GM19438 (cell line): ENCODE results near the gene FGFR2.
"Not testable (repeated sequence)": the region's sequence is repeated elsewhere in the genome, so short reads cannot be mapped to it uniquely, and the experiment has no call there.

Experiments
- ATAC-seq: cut with Tn5 transposase; IDR thresholded peaks from one replicate; pipeline ENCODE4 v1.9.1; 2021; ENCODE audit warnings: low read depth; ENCODE audit not compliant: unreplicated experiment

FGFR2 gene

DNA sequence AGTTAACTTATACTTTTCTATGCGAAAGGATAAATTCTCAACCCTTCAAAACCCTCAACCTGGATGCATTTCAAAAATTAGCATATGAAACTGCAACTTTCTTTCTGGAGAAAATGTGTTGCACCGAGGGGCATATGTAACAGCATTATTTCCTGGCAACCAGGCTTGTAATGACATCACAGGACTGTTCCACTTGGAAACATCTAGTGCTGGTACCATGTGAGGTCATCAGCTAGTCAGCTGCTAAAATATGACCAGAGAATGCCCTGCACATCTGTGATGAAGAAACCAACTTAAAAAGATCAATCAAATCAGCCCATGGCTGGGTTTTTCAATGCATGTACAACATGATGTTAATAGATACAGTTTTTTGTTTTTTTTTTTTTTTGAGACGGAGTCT lies 40.0 kb downstream of the FGFR2 start:
- ATAC-seq: no peak

DNA sequence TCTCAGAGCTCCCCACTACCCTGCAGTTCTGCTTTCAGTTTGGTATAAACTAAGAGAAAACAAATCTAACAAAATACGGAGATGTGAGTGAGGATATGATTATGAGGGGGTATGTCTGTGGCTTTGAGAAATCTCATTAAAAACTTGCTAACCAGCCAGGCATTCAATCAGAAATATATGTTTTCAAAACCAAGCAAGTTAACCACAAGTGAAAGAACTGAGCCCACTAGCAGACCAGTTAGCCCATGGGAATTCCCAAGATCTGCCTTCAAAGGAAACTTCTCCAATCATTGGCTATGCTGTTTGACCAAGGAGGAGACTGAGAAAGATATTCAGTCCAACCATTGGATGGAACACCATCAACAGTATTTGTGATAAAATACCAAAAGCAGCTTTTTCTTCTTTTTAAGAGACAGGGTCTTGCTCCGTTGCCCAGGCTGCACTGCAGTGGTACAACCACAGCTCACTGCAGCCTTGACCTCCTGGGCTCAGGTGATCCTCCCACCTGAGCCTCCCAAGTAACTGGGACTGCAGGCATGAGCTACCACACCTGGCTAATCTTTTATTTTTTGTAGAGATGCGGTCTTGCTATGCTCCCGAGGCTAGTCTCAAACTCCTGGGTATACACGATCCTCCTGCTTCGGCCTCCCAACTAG lies 41.2 kb downstream of the FGFR2 start:
- ATAC-seq: no peak

GRCh38 chr10:121556455-121556854 lies 41.8 kb downstream of the FGFR2 start:
- ATAC-seq: no peak

- ATAC-seq: not testable (repeated sequence)
Measured at GRCh38 chr10:121554916-121555315, 43.3 kb downstream of the FGFR2 start.

- ATAC-seq: no peak
Measured at GRCh38 chr10:121553511-121554264, 44.6 kb downstream of the FGFR2 start.

DNA sequence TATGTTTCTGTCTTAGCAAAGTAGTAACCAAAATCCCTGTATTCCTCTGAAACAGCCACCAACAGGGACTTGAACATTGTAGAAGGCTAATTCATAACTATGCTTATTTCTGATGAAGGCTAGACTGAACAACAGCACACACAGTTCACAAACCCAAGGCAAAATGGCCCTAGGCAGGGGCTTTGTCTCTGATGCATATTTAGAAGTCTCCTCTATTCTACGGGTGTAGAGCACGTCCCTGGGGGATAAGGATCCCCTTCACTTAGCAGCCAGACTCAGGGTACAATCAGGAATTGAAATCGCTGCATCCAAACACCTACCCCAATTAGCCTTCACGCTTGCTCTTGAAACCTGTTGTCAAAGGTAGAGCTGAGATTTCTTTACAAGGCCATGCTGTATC lies 45.5 kb downstream of the FGFR2 start:
- no peak for ATAC-seq

DNA sequence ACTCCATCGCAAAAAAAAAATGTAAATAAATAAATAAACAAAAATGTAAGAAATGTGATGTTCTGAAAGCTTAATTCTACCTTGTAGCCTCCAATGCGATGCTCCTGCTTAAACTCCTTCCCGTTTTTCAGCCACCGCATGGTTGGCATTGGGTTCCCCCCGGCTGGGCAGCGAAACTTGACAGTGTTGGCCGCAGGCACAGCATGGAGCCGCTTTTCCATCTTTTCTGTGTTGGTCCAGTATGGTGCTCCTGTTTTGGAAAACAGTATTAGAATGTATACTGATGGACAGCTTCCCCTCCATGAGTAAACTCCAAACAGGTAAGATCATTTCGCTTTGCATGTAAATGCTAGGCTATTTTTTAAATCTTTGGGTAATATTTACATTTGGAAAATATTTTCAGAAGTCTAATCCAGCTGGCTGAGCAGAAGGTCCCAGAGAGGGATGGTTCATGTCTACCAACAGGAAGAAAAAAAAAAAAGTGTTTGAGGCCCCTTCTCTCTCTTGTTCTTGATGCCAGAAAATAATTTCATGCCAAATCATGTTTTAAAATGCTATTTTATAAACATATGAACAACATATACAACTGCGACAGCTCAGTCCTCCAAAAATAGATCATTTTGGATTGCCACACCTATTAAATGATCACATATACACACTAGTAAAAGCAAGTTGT lies 46.9 kb downstream of the FGFR2 start:
- ATAC-seq: no peak

DNA sequence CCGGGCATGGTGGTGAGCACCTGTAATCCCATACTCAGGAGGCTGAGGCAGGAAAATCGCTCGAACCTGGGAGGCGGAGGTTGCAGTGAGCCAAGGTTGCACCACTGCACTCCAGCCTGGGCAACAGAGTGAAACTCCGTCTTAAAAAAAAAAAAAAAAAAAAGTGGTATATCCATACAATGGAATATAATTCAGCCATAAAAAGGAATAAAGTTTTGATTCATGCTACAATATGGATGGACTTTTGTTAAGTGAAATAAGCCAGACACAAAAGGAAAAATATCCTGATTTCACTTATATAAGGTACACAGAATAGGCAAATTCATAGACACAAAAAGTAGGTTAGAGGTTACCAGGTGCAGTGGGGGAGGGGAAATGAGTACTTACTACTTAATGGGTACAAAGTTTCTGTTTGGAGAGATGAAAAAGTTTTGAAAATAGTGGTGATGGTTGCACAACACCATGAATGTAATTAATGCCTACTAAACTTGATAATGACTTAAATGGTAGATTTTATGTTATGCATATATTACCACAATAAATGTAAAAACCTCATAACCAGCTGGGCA lies 53.9 kb downstream of the FGFR2 start:
- no peak for ATAC-seq

DNA sequence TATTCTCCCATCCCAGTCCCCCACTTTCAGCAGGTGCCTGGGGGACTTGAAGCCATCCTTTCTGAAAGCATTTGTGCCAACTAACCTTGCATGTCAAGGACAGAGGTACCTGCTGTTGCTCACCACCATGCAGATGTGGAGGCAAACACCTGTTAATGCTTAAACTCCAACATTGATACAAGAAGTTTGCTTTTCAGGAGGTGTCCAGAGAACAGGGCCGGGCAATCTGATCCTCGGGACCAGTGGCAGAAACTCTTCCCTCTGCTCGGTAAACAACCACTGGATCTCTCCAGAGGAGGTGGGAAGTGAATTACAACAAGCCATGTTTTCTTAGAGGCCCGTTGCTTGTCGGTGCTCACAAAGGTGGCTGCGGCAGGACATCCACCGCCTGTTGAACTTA lies 54.7 kb downstream of the FGFR2 start:
- no peak for ATAC-seq

DNA sequence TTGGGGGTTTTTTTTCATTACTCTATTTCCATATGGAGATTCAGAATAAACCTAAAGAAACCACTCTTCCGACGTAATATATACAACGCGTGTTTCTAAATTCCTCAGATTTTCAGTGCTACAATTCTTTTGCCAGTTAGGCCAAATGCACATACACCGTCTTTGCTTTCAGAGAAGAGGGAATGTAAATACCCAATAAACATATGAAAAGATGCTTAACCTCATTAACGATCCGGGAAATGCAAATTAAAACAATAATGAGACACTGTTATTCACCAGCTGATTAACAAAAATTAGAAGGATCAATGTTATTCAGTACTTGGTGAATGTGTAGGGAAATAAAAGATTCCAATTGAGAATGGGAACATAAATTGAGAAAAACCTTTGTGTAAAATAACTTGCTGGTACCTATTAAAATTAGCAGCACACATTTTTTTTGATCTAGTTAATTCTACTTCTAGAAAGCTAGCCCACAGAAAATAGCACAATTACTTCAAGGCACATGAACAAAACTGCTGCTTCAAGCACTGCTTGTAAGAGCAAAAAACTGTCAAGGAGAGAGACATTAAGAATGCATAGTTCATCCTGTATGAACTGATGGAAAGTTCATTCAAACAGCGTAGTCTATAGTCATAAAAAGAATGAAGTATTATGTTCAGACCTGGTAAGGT lies 56.7 kb downstream of the FGFR2 start:
- ATAC-seq: no peak

DNA sequence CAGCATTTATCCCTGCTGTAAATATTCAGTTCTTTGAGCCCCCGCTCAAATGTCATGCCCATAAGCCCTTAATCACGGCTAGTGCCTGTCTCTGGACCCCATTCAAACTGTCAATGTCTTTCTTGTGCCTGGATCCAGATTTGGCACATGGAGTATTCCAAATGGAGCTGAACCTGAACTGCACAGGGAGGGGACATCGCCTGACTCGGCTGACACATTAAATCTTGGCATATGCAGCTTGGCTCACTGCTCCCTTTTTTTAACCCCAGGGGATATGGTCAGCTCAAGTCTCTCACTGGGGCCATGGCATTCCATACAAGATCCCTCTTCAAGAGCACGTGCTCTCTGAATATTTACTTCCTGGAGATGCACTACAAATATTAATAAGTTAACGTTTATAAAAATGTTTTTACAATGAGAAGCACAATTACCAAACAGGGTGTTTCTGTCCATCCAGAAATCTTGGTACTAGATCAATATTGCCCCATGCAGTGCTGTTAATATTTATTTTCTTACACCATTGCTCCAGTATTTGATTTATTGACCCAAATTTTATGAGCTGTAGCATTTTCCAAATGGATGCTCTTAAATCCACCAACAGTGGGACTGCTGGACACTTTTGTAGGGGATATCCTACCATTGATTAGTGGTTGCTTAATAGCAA lies 57.4 kb downstream of the FGFR2 start:
- ATAC-seq: no peak

GRCh38 chr10:121539786-121540185 lies 58.5 kb downstream of the FGFR2 start:
- no peak for ATAC-seq

GRCh38 chr10:121536310-121536913 lies 61.8 kb downstream of the FGFR2 start:
- ATAC-seq: no peak

DNA sequence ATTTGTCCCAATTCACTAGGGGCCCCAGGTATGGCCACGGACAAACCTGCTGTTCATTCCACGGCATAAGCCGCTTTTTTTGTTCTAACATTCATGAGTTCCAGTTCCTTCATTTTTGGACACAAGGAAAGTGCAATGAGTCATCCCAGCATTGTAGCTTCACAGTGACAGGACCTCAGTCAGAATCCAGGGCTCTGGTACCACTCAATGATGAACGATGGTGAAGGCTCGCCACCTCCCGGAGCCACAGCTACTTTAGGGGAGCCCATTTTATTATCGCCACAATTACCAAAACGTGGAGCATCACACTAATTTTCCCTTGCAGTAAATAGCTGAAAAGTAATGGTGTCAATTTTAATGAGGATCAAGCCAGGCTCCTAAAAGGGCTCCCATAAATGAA lies 62.9 kb downstream of the FGFR2 start:
- no peak for ATAC-seq

DNA sequence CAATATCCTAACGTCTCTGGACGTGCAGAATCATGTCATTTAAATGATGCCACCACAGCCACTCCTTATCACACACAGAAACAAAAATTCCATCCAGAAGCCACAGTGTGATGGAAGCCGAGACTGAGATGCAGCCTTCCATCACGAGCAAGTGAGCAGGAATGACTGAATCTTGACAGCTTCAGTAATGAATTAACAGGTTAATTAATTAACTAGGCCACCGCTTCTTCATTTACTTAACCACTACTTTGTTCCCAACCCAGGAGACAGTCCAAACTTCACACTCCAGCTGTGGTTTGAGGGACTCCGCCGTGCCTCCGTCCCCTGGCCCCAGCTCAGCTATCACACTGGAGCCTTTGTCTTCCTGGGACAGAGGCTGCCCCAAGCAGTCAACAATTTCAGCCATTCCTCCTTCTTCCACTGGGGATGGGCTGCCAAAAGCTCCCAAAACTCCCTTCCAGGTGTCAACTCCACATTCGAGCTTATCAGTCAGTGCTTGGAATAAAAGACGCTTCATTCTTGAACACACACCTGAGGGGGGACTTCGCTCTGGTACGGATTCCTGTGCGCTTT lies 65.9 kb downstream of the FGFR2 start:
- no peak for ATAC-seq

GRCh38 chr10:121531830-121532178 lies 66.4 kb downstream of the FGFR2 start:
- no peak for ATAC-seq

- no peak for ATAC-seq
Measured at GRCh38 chr10:121531076-121531829, 67.0 kb downstream of the FGFR2 start.

DNA sequence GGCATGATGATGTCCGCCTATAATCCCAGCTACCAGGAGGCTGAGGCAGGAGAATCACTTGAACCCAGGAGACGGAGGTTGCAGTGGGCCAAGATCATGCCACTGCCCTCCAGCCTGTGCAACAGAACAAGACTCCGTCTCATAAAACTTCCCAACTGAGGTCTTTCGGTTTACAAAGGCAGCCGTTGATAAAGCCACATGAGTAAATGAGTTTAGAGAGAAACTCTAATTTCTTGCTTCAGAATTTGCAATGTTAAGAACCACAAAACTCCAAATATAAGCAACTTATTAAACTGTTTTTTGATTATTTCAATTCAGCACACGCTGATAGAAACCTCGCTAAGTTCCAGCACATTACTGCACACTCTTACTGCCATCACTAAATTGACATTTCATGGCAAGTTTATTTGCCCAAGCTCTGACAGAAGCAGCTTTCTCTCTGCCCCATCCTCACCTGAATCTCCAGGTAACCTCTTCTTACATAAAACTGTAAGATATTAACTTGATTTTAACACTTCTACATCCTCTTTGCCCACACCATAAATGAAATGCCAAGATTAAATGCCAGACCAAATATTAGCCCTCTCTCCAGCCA lies 67.7 kb downstream of the FGFR2 start:
- ATAC-seq: no peak

GRCh38 chr10:121527690-121528089 lies 70.6 kb downstream of the FGFR2 start:
- no peak for ATAC-seq
